Type B pancreatic cell (in vitro differentiated cells): ENCODE data around the gene PTPN13. TPM values are rescaled to one million over a fixed set of nuclear protein-coding genes. Genes with fewer than 3 reads are reported as not detected.

Source experiments
- DNase-seq: peaks from one replicate; pipeline ENCODE4 v3.0.0; 2021; ENCODE audit warnings: mixed read lengths; ENCODE audit not compliant: unreplicated experiment; ENCODE audit errors: extremely low spot score
- H3K27ac Mint-ChIP-seq: 2 replicates; pipeline ENCODE4 v1.8.0; 2021; ENCODE audit warnings: mild to moderate bottlenecking, mixed read lengths
- H3K27me3 Mint-ChIP-seq: 2 replicates; pipeline ENCODE4 v1.8.0; 2021; ENCODE audit warnings: mixed read lengths
- H3K36me3 Mint-ChIP-seq: 2 replicates; pipeline ENCODE4 v1.8.0; 2021; ENCODE audit warnings: mixed read lengths
- H3K4me1 Mint-ChIP-seq: one replicate; pipeline ENCODE4 v1.8.0; 2021; ENCODE audit warnings: mixed read lengths; ENCODE audit not compliant: unreplicated experiment
- H3K4me3 Mint-ChIP-seq: 2 replicates; pipeline ENCODE4 v1.8.0; 2021; ENCODE audit warnings: mild to moderate bottlenecking, mixed read lengths
- H3K9me3 Mint-ChIP-seq: 2 replicates; pipeline ENCODE4 v1.8.0; 2021; ENCODE audit warnings: mixed read lengths
- CTCF ChIP-seq: fragments of 200-600 bp; sonication (generic); conservative IDR thresholded peaks from 2 replicates; pipeline ENCODE4 v1.5.0; 2021; ENCODE audit warnings: antibody characterized with exemption, mild to moderate bottlenecking
- total RNA-seq: library from RNA; stranded (reverse); gene quantifications from 2 replicates; pipeline ENCODE4 v1.2.1, GENCODE V29; 2021; ENCODE audit warnings: low replicate concordance

The PTPN13 gene
- total RNA-seq, 1 donor from 2014 or later, result 69.0 TPM

- Mint-ChIP-seq H3K4me1 (no peaks in the 10 kb centered on the region), H3K4me3 (no peak overlapping the region), H3K27ac (no peak overlapping the region), H3K9me3 (peaks cover 5% of the 10 kb centered on the region), H3K36me3 (peaks cover 60% of the 10 kb centered on the region), H3K27me3 (no peaks in the 10 kb centered on the region)
- no peak for TF ChIP-seq CTCF
- DNase-seq, result no peak
Measured at GRCh38 chr4:86737244-86737643, 143.1 kb downstream of the PTPN13 start.

- Mint-ChIP-seq H3K9me3 (peaks cover 5% of the 10 kb centered on the region), H3K4me3 (no peak overlapping the region), H3K27me3 (no peaks in the 10 kb centered on the region), H3K36me3 (peaks cover 55% of the 10 kb centered on the region), H3K27ac (no peak overlapping the region), H3K4me1 (no peaks in the 10 kb centered on the region)
- no peak for TF ChIP-seq CTCF
- no peak for DNase-seq
Measured at GRCh38 chr4:86741846-86742245, 147.7 kb downstream of the PTPN13 start.

- Mint-ChIP-seq H3K27ac (no peak overlapping the region), H3K36me3 (peaks cover 38% of the 10 kb centered on the region), H3K4me3 (no peak overlapping the region), H3K9me3 (peaks cover 5% of the 10 kb centered on the region), H3K27me3 (no peaks in the 10 kb centered on the region), H3K4me1 (no peaks in the 10 kb centered on the region)
- TF ChIP-seq CTCF, result no peak
- no peak for DNase-seq
Measured at GRCh38 chr4:86744570-86744969, 150.5 kb downstream of the PTPN13 start.

- H3K9me3 Mint-ChIP-seq, result no peaks in the 10 kb centered on the region
- no peak overlapping the region for H3K4me3 Mint-ChIP-seq
- no peak for DNase-seq
- no peaks in the 10 kb centered on the region for H3K27me3 Mint-ChIP-seq
- peaks cover 28% of the 10 kb centered on the region for H3K36me3 Mint-ChIP-seq
- no peak overlapping the region for H3K27ac Mint-ChIP-seq
- no peak for TF ChIP-seq CTCF
- no peaks in the 10 kb centered on the region for H3K4me1 Mint-ChIP-seq
Measured at GRCh38 chr4:86749121-86749520, 155.0 kb downstream of the PTPN13 start.

- no peak for TF ChIP-seq CTCF
- no peak for DNase-seq
- Mint-ChIP-seq H3K4me1 (no peaks in the 10 kb centered on the region), H3K9me3 (no peaks in the 10 kb centered on the region), H3K36me3 (peaks cover 26% of the 10 kb centered on the region), H3K27ac (no peak overlapping the region), H3K27me3 (no peaks in the 10 kb centered on the region), H3K4me3 (no peak overlapping the region)
Measured at GRCh38 chr4:86755388-86755787, 161.3 kb downstream of the PTPN13 start.

- H3K27me3 Mint-ChIP-seq, result no peaks in the 10 kb centered on the region
- no peaks in the 10 kb centered on the region for H3K4me1 Mint-ChIP-seq
- peaks cover 34% of the 10 kb centered on the region for H3K36me3 Mint-ChIP-seq
- no peaks in the 10 kb centered on the region for H3K9me3 Mint-ChIP-seq
- H3K27ac Mint-ChIP-seq, result no peak overlapping the region
- TF ChIP-seq CTCF, result no peak
- no peak overlapping the region for H3K4me3 Mint-ChIP-seq
- DNase-seq, result no peak
Measured at GRCh38 chr4:86757468-86757867, 163.4 kb downstream of the PTPN13 start.
